HG02970 (cell line): ENCODE results near the gene C21orf58.
A peak's percentile ranks its signal among the peaks of the same experiment; 100 is the strongest.
"Not testable (repeated sequence)": the region's sequence is repeated elsewhere in the genome, so short reads cannot be mapped to it uniquely, and the experiment has no call there.

Experiments
- ATAC-seq: cut with Tn5 transposase; IDR thresholded peaks from one replicate; pipeline ENCODE4 v1.9.1; 2021; ENCODE audit warnings: mild to moderate bottlenecking, moderate library complexity, moderate number of reproducible peaks; ENCODE audit not compliant: unreplicated experiment, low FRiP score

C21orf58 gene

GRCh38 chr21:46323710-46324389 lies at the start of gene C21orf58, which contains the start of gene PCNT:
C21orf58 (minus strand) TSS chr21:46323870; CDS start chr21:46322738, 1,132 bp downstream.
PCNT (plus strand) TSS chr21:46324156; CDS start chr21:46324229, 73 bp downstream.
- peak; percentile 79 for ATAC-seq

- not testable (repeated sequence) for ATAC-seq
These were observed 49.3 kb upstream of the C21orf58 start for GRCh38 chr21:46372947-46373346.

GRCh38 chr21:46372014-46372485 lies 48.4 kb upstream of the C21orf58 start:
- ATAC-seq: no peak

- no peak for ATAC-seq
These were observed 47.7 kb upstream of the C21orf58 start for GRCh38 chr21:46371204-46372013.

- no peak for ATAC-seq
These were observed 46.0 kb upstream of the C21orf58 start for GRCh38 chr21:46369520-46370235.

- no peak for ATAC-seq
These were observed 45.0 kb upstream of the C21orf58 start for GRCh38 chr21:46368533-46369285.

GRCh38 chr21:46366966-46367365 lies 43.3 kb upstream of the C21orf58 start:
- no peak for ATAC-seq

GRCh38 chr21:46366561-46366960 lies 42.9 kb upstream of the C21orf58 start:
- no peak for ATAC-seq

GRCh38 chr21:46366091-46366490 lies 42.4 kb upstream of the C21orf58 start:
- ATAC-seq: no peak

- no peak for ATAC-seq
These were observed 40.0 kb upstream of the C21orf58 start for GRCh38 chr21:46363698-46364097.

- no peak for ATAC-seq
These were observed 39.3 kb upstream of the C21orf58 start for GRCh38 chr21:46362946-46363345.

GRCh38 chr21:46361935-46362334 lies 38.3 kb upstream of the C21orf58 start:
- no peak for ATAC-seq

GRCh38 chr21:46361176-46361575 lies 37.5 kb upstream of the C21orf58 start:
- no peak for ATAC-seq

GRCh38 chr21:46357684-46358425 lies 34.2 kb upstream of the C21orf58 start:
- no peak for ATAC-seq

- no peak for ATAC-seq
These were observed 33.6 kb upstream of the C21orf58 start for GRCh38 chr21:46357335-46357604.

- no peak for ATAC-seq
These were observed 33.0 kb upstream of the C21orf58 start for GRCh38 chr21:46356494-46357334.

GRCh38 chr21:46356005-46356338 lies 32.3 kb upstream of the C21orf58 start:
- ATAC-seq: no peak

GRCh38 chr21:46355161-46356004 lies 31.7 kb upstream of the C21orf58 start:
- no peak for ATAC-seq
